SK-N-MC (cell line): ENCODE measurements around the gene STAG1.

Experiments
- EZH2 ChIP-seq: fragments of 200-600 bp; sonication (generic); IDR thresholded peaks from one replicate; pipeline ENCODE4 v1.6.1; 2017; ENCODE audit warnings: antibody characterized with exemption
- POLR2AphosphoS5 ChIP-seq: IDR thresholded peaks from 2 replicates; pipeline ENCODE4 v1.6.1; 2012; ENCODE audit warnings: mild to moderate bottlenecking, low read depth, low read length, borderline replicate concordance

DNA sequence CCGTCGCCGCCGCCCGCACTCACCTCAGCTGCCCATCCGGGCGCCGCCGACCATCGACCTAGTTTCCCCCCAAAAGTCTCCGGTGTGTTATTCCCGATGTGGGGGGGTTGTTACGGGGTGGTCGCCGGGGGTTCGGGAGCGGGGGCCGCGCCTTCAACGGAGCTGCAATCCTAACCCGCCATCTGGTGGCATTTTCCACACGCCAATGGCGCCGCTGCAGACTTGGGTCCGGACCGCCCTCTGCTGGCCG, at the start of gene STAG1:
- TF ChIP-seq EZH2 = no peak
- TF ChIP-seq POLR2AphosphoS5 = no peak
